ACC112 (cell line): ENCODE results near the gene FARS2.

ENCODE experiments used
- H2AFZ ChIP-seq: fragments of 200-600 bp; sonication (generic); one replicate; pipeline ENCODE4 v1.6.0; 2017; ENCODE audit warnings: antibody characterized with exemption, low read length; ENCODE audit not compliant: unreplicated experiment
- H3K27ac ChIP-seq: fragments of 200-600 bp; sonication (generic); 2 replicates; pipeline ENCODE4 v1.5.1; 2014; ENCODE audit warnings: low read depth, mild to moderate bottlenecking, antibody characterized with exemption, low read length, moderate library complexity
- H3K27me3 ChIP-seq: fragments of 200-600 bp; sonication (generic); 2 replicates; pipeline ENCODE4 v1.6.1; 2014; ENCODE audit warnings: mild to moderate bottlenecking, antibody characterized with exemption, low read length, moderate library complexity, mixed read lengths; ENCODE audit not compliant: insufficient read depth
- H3K36me3 ChIP-seq: fragments of 200-600 bp; sonication (generic); 2 replicates; pipeline ENCODE4 v1.6.1; 2016; ENCODE audit warnings: mild to moderate bottlenecking, antibody characterized with exemption, low read length, moderate library complexity, mixed read lengths; ENCODE audit not compliant: insufficient read depth
- H3K4me1 ChIP-seq: fragments of 200-600 bp; sonication (generic); one replicate; pipeline ENCODE4 v1.6.1; 2016; ENCODE audit warnings: low read length, mixed read lengths; ENCODE audit not compliant: insufficient read depth, unreplicated experiment, control insufficient read depth
- H3K4me3 ChIP-seq: fragments of 200-600 bp; sonication (generic); 2 replicates; pipeline ENCODE4 v1.5.1; 2014; ENCODE audit warnings: mild to moderate bottlenecking, low read depth, low read length
- H3K79me2 ChIP-seq: fragments of 200-600 bp; sonication (generic); one replicate; pipeline ENCODE4 v1.6.0; 2016; ENCODE audit warnings: low read length; ENCODE audit not compliant: control insufficient read depth, unreplicated experiment, insufficient read depth

The FARS2 gene

DNA sequence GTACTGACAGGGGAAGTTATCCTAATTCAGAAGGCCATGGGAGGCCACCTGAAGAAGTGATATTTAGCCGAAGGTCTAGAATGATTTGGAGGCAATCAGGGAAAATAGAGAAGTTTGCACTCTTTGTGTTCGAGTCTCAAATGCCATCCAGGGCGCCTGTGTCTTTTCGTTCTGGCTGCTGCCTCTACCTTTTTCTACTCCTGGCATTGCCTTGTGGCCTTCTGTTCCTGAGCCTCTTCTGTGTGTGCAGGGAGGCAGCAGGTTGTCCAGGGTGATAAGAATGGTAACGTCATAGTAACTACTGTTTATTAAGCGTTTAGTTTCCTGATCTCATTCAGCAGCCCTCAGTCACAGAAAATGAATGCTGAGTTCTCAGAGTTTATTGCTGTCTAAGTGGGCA, 252.1 kb downstream of the FARS2 start:
- no peak overlapping the region for H2AFZ ChIP-seq
- H3K27ac ChIP-seq: no peak overlapping the region

DNA sequence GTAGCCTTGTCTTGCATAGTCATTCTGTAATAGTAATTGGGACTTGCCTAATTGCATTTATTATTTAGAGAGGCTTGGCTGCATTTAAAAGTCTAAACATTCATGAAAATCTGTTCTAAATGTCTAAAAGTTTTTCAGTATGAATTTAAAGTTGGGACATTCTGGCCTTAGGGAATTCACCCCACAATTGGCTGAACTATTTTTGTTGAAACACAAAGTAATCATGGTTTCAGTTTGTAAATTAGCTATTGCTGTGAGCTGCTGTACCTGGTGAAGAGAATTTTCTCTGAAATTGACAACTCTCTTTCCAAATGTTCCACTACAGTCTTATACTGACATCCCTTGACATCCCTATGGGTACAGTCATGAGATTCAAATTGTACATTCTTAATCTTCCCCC, 253.0 kb downstream of the FARS2 start:
- H3K27me3 ChIP-seq: no peaks in the 10 kb centered on the region
- H3K79me2 ChIP-seq: no peaks in the 10 kb centered on the region
- H3K27ac ChIP-seq: no peak overlapping the region
- no peaks in the 10 kb centered on the region for H3K36me3 ChIP-seq
- peaks cover 11% of the 10 kb centered on the region for H3K4me1 ChIP-seq
- no peak overlapping the region for H2AFZ ChIP-seq
- H3K4me3 ChIP-seq: no peak overlapping the region

More for the DNA sequence above, 252.1 kb downstream of the FARS2 start:
- H3K27me3 ChIP-seq: no peaks in the 10 kb centered on the region
- peaks cover 11% of the 10 kb centered on the region for H3K4me1 ChIP-seq
- H3K79me2 ChIP-seq: no peaks in the 10 kb centered on the region
- no peaks in the 10 kb centered on the region for H3K36me3 ChIP-seq
- H3K4me3 ChIP-seq: no peak overlapping the region

DNA sequence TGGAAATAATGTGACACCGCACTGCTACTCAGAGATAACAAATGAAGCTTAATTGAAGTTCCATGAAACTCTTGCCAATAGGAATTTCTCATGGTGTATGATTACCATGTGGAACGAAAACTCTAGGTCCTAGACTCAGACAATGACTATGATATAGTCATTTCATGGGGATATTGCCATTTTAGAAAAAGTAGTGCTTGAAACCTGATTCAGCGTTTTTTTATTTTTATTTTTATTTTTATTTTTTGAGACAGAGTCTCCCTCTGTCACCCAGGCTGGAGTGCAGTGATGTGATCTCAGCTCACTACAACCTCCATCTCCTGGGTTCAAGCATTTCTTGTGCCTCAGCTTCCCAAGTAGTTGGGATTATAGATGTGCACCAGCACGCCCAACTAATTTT, 253.9 kb downstream of the FARS2 start:
- peaks cover 11% of the 10 kb centered on the region for H3K4me1 ChIP-seq
- no peak overlapping the region for H3K27ac ChIP-seq
- no peak overlapping the region for H3K4me3 ChIP-seq
- no peaks in the 10 kb centered on the region for H3K27me3 ChIP-seq
- no peaks in the 10 kb centered on the region for H3K36me3 ChIP-seq
- H3K79me2 ChIP-seq: no peaks in the 10 kb centered on the region
- no peak overlapping the region for H2AFZ ChIP-seq

DNA sequence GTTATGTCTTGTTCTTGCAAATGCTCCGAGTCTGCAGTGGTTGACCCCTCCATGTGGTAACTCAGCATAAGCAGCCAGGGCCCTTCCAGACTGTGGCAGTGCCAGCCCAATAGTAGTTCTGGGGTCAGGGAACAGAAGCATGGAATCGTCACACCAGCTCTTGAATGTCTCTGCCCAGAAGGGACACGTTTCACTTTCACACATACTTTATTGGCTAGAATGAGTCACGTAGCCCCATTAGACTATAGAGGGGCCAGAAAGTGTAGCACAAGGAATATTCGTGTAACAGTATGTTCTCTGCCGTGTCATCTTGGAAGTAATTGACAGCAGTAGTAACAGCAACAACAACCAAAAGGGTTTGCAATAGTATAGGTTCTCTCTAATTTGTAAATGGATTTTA, 254.7 kb downstream of the FARS2 start:
- Histone ChIP-seq H2AFZ (no peak overlapping the region), H3K36me3 (no peaks in the 10 kb centered on the region), H3K4me1 (peaks cover 11% of the 10 kb centered on the region), H3K27ac (no peak overlapping the region), H3K27me3 (no peaks in the 10 kb centered on the region), H3K4me3 (no peak overlapping the region), H3K79me2 (no peaks in the 10 kb centered on the region)

DNA sequence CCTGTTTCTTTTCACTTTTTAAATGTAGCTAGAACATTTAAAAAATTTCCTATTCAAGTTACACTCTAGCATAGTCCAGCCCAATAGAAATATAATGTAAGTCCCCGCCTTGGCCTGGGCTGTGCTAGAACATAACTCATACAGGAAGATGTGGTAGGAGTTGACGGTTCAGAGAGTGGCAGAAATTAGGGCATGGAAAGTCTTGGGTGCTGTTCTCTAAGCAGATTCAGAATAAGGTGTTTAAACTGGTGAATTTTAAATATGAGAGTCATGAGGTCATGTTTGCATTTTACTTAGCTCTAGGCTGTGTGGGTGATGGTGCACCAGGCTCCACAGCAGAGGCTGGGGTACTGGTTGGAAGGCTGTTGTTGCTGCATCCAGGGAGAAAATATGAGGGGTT, 256.5 kb downstream of the FARS2 start:
- no peak overlapping the region for H2AFZ ChIP-seq
- no peaks in the 10 kb centered on the region for H3K79me2 ChIP-seq
- no peaks in the 10 kb centered on the region for H3K27me3 ChIP-seq
- H3K4me3 ChIP-seq: no peak overlapping the region
- no peaks in the 10 kb centered on the region for H3K4me1 ChIP-seq
- no peak overlapping the region for H3K27ac ChIP-seq
- no peaks in the 10 kb centered on the region for H3K36me3 ChIP-seq

DNA sequence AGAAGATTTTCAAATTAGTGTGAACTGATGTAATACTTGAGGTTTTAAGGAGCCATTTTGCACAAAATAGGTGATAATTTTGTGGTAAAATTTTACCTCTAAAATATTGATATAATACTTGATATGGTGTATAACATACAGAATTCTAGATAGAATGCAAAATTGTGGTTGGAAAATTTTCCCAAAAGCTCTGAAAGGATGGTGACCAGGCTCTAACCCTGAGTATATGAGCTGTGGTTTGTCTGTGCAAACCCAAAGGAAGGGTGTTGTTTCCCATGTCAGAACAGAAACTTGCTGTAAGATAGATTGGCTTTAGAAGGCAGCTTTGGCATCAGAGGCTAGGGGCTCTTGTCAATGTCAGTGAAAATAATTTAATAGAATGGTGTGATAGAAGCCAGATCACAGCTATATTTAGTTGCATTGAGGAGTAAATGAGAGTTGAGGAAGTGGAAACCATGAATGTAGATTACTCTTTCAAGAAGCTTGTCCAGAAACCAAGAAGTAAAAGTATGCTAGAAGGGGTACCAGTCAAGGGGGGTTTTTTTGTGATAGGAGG, 257.7 kb downstream of the FARS2 start:
- no peaks in the 10 kb centered on the region for H3K27me3 ChIP-seq
- no peaks in the 10 kb centered on the region for H3K79me2 ChIP-seq
- no peaks in the 10 kb centered on the region for H3K36me3 ChIP-seq
- H3K4me3 ChIP-seq: no peak overlapping the region
- no peak overlapping the region for H3K27ac ChIP-seq
- no peaks in the 10 kb centered on the region for H3K4me1 ChIP-seq
- H2AFZ ChIP-seq: no peak overlapping the region

DNA sequence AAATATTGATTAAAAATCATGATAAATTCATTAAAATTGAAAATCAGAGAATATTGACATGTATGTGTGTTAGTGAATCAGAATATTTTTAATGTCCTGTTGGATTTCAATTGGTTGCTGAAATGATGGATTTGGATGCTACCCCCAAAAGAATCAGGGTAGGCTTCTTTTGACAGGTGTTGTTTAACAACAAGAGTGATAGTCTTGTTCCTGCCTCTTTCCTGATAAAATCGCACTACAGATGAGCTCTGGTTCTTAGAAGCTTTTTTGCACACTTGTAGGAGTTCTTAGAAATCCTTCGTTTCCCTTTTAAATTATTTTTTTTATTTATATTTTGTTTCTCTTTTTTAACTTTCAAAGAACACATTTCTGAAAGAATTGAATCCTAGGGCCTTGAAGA, 259.5 kb downstream of the FARS2 start:
- Histone ChIP-seq H3K27ac (no peak overlapping the region), H3K4me3 (no peak overlapping the region), H2AFZ (no peak overlapping the region), H3K79me2 (no peaks in the 10 kb centered on the region), H3K4me1 (peaks cover 2% of the 10 kb centered on the region), H3K36me3 (no peaks in the 10 kb centered on the region), H3K27me3 (no peaks in the 10 kb centered on the region)

DNA sequence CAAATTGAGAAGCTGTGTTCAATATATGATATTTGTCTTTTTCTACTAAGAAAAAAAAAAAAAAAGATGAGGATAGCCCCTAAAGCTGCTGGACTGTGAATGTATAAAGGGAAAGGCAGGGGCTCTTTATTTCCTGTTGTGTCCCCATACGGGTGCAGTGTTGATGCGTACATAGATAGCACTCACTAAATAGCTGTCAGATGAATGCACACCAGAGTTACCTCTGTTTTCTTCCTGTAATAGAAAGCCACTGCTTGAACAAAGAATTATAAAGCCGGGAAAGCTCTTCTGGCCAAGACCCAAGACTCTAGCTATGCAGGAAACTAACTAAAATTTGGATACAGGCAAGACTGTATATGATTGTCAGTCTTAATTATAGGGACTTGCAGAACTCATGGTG, 260.0 kb downstream of the FARS2 start:
- Histone ChIP-seq H3K4me3 (no peak overlapping the region), H3K79me2 (no peaks in the 10 kb centered on the region), H2AFZ (no peak overlapping the region), H3K27ac (no peak overlapping the region), H3K36me3 (no peaks in the 10 kb centered on the region), H3K27me3 (no peaks in the 10 kb centered on the region), H3K4me1 (peaks cover 2% of the 10 kb centered on the region)

DNA sequence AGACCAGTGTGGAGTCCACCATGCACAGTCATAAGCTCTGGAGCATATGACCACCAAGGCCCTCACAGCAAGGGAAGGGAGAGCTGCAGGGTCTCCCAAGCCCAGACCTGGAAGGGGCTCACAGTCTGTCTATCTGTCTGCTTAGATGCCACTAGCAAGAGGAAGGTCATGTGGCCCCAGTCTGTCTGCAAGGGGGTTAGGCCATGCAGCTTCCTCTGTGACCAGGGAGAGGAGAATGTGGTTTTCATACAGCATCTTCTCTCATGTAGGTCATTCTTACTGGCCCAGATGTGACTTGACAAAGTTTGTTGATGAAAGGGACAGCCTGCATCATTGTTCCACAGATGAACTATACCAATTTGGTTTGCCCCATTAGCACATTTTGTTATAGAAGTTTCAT, 260.8 kb downstream of the FARS2 start:
- no peaks in the 10 kb centered on the region for H3K36me3 ChIP-seq
- no peak overlapping the region for H3K27ac ChIP-seq
- no peaks in the 10 kb centered on the region for H3K79me2 ChIP-seq
- H3K4me1 ChIP-seq: peaks cover 4% of the 10 kb centered on the region
- H3K27me3 ChIP-seq: no peaks in the 10 kb centered on the region
- no peak overlapping the region for H2AFZ ChIP-seq
- H3K4me3 ChIP-seq: no peak overlapping the region

DNA sequence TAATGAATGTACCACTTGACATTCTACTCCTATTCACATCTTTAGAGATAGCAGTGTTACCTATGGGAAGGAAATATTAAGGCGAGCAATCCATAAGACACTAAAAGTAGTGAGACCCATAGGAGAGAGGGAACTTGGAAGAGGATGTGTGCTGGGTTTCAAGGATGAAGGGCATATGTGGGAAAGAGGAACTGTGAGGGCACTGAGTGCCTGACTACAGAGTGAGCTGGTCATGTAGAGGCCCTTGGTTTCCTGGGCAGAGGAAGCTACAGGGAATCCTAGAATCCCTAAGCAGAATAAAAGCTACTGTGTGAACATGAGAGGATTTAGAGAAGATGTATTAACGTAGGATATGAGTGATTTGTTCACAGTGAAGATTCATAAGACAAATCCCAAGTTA, 262.8 kb downstream of the FARS2 start:
- Histone ChIP-seq H2AFZ (no peak overlapping the region), H3K36me3 (no peaks in the 10 kb centered on the region), H3K4me1 (peaks cover 11% of the 10 kb centered on the region), H3K27me3 (no peaks in the 10 kb centered on the region), H3K4me3 (no peak overlapping the region), H3K79me2 (no peaks in the 10 kb centered on the region), H3K27ac (no peak overlapping the region)

DNA sequence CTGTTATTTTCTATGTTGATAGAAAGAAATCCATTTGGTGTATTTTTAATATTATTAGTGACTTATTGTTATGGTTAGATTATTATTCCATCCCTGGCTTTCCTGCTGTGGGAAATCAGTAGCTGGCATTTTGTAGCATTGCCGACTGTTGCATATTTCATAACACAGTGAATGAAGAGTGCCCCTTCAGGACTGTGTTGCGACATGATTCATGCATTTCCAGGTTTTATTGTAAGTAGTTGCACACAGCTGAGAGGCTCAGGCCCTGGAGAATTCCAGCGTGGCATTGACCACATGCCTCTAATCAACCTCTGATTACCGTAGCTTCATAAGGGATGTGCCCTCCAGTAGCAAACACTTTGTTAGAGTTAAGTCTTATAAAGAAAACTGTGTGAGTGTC, 263.9 kb downstream of the FARS2 start:
- Histone ChIP-seq H3K27ac (peak overlapping the region; percentile 2; the same call in 1 of the 2 replicates), H3K4me1 (peaks cover 12% of the 10 kb centered on the region), H3K79me2 (no peaks in the 10 kb centered on the region), H3K36me3 (no peaks in the 10 kb centered on the region), H3K4me3 (no peak overlapping the region), H2AFZ (no peak overlapping the region), H3K27me3 (no peaks in the 10 kb centered on the region)
